ENCODE measurements around the gene ISG20. TPM values are rescaled to one million over a fixed set of nuclear protein-coding genes. Genes with fewer than 3 reads are reported as not detected.

ISG20 gene
- 10 to 100 TPM in 3 of 4 donors, 1 to 10 TPM in 1; 3.9 to 35.9 (median 13.2) TPM for total RNA-seq

DNA sequence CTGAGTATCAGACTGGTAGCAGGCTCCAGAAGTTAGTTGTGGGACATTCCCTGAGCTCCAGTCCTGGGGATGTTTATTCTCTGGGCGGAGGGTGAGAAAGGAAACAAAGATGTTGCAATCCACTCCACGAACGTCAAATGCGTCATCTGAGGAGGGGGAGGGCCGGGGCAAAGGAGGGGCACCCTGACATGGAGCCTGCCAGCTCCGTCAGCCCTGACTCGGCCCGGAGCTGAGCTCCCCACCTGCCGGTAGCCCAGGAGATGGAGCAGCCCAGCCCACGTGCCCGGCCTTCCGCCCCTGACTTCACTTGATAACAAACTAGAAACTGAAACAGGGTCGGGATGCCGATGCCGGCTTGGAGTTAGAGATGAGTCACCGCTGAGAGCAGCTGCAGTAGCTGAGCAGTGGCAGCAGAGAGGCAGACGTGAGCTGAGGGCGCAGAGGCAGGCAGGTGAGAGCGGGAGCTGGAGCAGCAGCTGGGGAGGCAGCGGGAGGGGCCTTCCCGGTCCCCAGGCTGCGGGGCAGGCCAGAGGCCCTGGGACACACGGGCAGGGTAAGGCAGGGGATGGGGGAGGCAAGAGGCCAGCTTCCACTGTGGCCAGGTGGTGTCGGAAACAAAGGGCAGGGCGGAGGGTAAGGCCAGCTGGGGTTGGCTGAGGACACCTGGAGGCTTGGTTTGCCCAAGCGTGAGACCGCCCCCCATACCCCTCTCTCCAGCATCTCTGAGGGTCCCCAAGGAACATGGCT lies at the start of gene ISG20:
TSS of gene ISG20 (plus strand) at position 391 of the 747 bp plus-strand sequence. CDS start at position 742, 351 bp downstream.
- Histone ChIP-seq H3K27me3 (no peaks in the 10 kb centered on the region), H3K9me3 (no peaks in the 10 kb centered on the region), H3K4me3 (peak within 1 kb of the TSS; percentile 32 to 43), H3K27ac (peak within 1 kb of the TSS; percentile 96 to 98), H3K36me3 (no peaks in the 10 kb centered on the region), H3K4me1 (peaks cover 0 to 6% of the 10 kb centered on the region in 2 donors)
- DNase-seq = peak; percentile 95 to 97
- intact Hi-C loops (cut with DNase I; ENCODE audit: low total_unique reads) = no loop called here
- TF ChIP-seq POLR2A (IDR thresholded peaks at IDR 0.05) = peak; percentile 75 to 79
- TF ChIP-seq, protein P1, sequence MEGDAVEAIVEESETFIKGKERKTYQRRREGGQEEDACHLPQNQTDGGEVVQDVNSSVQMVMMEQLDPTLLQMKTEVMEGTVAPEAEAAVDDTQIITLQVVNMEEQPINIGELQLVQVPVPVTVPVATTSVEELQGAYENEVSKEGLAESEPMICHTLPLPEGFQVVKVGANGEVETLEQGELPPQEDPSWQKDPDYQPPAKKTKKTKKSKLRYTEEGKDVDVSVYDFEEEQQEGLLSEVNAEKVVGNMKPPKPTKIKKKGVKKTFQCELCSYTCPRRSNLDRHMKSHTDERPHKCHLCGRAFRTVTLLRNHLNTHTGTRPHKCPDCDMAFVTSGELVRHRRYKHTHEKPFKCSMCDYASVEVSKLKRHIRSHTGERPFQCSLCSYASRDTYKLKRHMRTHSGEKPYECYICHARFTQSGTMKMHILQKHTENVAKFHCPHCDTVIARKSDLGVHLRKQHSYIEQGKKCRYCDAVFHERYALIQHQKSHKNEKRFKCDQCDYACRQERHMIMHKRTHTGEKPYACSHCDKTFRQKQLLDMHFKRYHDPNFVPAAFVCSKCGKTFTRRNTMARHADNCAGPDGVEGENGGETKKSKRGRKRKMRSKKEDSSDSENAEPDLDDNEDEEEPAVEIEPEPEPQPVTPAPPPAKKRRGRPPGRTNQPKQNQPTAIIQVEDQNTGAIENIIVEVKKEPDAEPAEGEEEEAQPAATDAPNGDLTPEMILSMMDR (IDR thresholded peaks at IDR 0.05) = peak; percentile 41 to 70 (median 51)

DNA sequence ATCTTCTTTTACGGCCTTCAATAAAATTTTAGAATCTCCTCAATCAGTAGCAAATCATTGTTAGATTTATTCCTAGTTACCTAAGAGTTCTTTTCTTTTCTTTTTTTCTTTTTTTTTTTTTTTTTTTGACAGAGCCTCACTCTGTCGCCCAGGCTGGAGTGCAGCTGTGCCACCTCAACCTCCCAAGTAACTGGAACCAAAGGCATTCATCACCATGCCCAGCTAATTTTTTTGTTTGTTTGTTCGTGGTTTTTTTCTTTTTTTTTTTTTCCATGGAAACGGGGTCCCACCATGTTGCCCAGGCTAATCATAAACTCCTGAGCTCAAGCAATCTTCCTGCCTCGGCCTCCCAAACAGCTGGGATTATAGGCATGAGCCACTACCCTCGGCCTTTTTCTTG lies 48.1 kb upstream of the ISG20 start:
- H3K27ac ChIP-seq = no peak overlapping the region
- TF ChIP-seq, protein P1 (IDR thresholded peaks at IDR 0.05) = no peak
- no peak for TF ChIP-seq POLR2A (IDR thresholded peaks at IDR 0.05)

DNA sequence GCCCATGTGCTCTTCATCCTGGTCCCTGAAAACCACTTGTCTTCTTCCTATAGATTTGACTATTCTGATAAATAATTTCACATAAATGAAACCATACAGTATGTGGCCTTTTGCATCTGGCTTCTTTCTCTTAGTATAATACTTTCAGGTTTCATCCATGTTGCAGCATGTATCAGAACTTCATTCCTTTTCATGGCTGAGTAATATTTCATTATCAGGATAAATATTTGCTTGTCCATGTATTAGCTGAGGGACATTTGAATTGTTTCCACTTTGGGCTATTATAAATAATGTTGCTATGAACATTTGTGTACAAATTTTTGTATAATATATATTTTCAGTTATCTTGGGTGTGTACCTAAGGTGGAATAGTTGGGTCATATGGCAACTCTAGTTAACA lies 47.4 kb upstream of the ISG20 start:
- Histone ChIP-seq H3K27me3 (no peaks in the 10 kb centered on the region), H3K36me3 (no peaks in the 10 kb centered on the region), H3K4me1 (no peaks in the 10 kb centered on the region), H3K4me3 (no peak overlapping the region), H3K27ac (no peak overlapping the region), H3K9me3 (no peaks in the 10 kb centered on the region)
- TF ChIP-seq, protein P1 (IDR thresholded peaks at IDR 0.05) = no peak
- TF ChIP-seq POLR2A (IDR thresholded peaks at IDR 0.05) = no peak
- DNase-seq = no peak
- intact Hi-C loops (cut with DNase I; ENCODE audit: low total_unique reads) = no loop called here

More for the DNA sequence above, 48.1 kb upstream of the ISG20 start:
- DNase-seq = no peak
- H3K27me3 ChIP-seq = no peaks in the 10 kb centered on the region
- no peaks in the 10 kb centered on the region for H3K4me1 ChIP-seq
- no peaks in the 10 kb centered on the region for H3K36me3 ChIP-seq
- no peaks in the 10 kb centered on the region for H3K9me3 ChIP-seq
- H3K4me3 ChIP-seq = no peak overlapping the region
- intact Hi-C loops (cut with DNase I; ENCODE audit: low total_unique reads) = no loop called here

DNA sequence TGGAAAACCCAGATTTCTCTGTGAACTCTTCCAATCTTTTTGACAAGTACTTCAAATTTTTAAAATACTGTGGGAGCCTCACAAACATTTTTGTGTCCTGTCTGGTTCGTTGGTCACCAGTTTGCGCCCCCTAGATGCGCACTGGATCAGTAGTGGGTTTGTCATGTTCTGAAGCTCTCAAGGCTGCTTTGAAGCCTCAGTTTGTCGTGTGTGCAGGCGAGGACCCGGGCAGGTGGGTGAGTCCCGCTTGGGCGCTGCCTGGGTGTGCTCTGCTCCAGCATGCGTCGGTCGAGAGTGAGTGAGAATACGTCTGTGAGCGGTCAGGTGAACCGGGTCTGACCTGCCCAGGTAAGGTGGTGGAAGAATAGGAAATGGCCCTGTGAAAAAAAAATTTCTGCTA lies 34.9 kb upstream of the ISG20 start:
- no peak for DNase-seq
- no peak overlapping the region for H3K4me3 ChIP-seq
- no peak for TF ChIP-seq POLR2A (IDR thresholded peaks at IDR 0.05)
- TF ChIP-seq, protein P1 (IDR thresholded peaks at IDR 0.05) = no peak
- no peaks in the 10 kb centered on the region for H3K36me3 ChIP-seq
- H3K4me1 ChIP-seq = peaks cover 0 to 15% of the 10 kb centered on the region in 2 donors
- H3K27me3 ChIP-seq = peaks cover 11 to 23% of the 10 kb centered on the region in 2 donors
- H3K27ac ChIP-seq = no peak overlapping the region
- intact Hi-C loops (cut with DNase I; ENCODE audit: low total_unique reads) = no loop called here
- no peaks in the 10 kb centered on the region for H3K9me3 ChIP-seq

DNA sequence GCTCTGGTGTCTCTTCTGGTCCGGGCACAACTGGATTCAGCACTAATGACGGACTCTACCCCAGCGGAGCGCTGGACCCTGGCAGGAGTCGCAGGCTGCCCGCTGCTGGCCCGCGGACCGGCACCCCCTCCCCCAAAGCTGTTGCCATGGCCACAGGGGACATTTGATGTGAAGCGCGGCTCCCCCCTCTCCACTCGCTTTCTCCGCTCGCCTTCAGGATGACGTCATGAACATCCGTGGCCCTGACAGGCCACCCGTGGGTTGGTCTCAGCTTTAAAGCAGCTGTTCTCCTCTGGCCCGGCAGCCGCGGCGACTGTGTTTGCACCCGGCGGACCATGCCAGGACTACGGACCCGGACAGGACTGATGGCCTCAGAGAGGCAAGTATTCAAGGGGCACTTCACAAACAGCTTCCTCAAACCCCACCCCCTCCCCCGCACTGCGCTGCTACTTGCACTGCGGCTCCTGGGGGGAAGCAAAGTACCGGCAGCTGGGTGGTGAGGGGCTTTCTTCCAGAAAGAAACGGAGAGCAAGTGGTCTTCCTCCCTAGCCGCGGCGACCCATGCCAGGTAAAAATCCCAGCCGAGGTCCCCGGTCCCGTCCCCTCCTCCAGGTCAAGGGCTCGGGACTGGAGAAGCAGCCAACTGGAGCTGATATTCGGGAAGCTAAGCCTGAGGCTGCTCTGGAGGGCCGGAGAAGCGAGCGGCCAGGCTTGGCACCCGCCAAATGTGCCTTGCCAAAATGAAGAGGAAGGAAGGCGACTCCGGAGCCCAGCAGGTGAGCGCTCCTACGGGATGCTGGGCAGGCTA lies 34.2 kb upstream of the ISG20 start:
- H3K36me3 ChIP-seq = no peaks in the 10 kb centered on the region
- intact Hi-C loops (cut with DNase I; ENCODE audit: low total_unique reads) = no loop called here
- H3K4me1 ChIP-seq = peaks cover 0 to 15% of the 10 kb centered on the region in 2 donors
- H3K27me3 ChIP-seq = peaks cover 11 to 23% of the 10 kb centered on the region in 2 donors
- H3K4me3 ChIP-seq = no peak overlapping the region
- no peak overlapping the region for H3K27ac ChIP-seq
- H3K9me3 ChIP-seq = no peaks in the 10 kb centered on the region
- TF ChIP-seq POLR2A (IDR thresholded peaks at IDR 0.05) = no peak
- TF ChIP-seq, protein P1 (IDR thresholded peaks at IDR 0.05) = no peak
- no peak for DNase-seq

All from uterus (tissue), 4 donors.